GM19467 (cell line): ENCODE results near the gene RMP24.
"Not testable (repeated sequence)": the region's sequence is repeated elsewhere in the genome, so short reads cannot be mapped to it uniquely, and the experiment has no call there.

Source experiments
- ATAC-seq: cut with Tn5 transposase; IDR thresholded peaks from one replicate; pipeline ENCODE4 v1.9.1; 2021; ENCODE audit warnings: mild to moderate bottlenecking, moderate library complexity; ENCODE audit not compliant: unreplicated experiment

RMP24 gene

GRCh38 chr18:35967866-35968265 is 4.6 kb upstream of the RMP24 start:
- ATAC-seq: not testable (repeated sequence)

DNA sequence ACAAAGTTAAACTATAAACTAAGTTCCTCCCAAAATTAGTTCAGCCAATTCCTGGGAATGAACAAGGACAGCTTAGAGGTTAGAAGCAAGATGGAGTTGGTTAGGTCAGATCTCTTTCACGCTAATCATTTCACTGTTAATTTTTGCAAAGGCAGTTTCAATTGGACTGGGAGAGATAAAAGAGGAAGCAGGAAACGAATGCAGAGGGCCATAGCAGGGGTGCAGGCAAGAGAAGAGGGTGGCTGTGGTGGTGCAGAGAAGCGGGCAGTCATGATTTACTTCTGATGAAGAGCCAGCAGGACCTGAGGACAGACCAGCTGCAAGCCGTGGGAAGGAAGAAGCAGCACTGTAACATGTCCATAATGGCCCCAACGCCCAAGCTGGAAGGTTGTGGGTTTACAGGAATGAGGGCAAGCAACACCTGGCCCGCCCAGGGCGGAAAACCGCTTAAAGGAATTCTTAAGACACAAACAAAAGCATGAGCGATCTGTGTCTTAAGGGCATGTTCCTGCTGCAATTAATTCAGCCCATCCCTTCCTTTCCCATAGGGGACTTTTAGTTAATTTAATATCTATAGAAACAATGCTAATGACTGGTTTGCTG is 4.1 kb upstream of the RMP24 start:
- no peak for ATAC-seq

GRCh38 chr18:35969676-35970075 is 2.8 kb upstream of the RMP24 start:
- ATAC-seq: no peak

DNA sequence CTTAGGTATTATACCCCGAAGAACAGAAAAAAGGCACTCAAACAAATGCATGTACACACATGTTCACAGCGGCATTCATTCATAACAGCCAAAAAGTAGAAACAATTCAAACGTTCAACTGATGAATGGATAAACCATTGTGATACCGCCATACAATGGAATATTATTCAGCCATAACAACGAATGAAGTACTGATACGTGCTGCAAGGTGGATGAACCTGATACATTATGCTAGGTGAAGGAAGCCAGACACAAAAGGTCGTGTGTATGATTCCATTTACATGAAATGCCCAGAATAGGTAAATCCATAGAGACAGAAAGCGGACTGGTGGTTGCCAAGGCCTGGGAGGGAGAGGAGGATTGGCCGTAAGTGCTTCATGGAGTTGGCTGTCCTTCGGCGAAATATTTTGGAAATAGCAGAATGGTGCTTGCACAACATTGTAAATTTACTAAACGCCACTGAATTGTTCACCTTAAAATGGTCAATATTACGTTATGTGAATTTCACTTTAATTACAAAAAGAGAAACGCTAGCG is 750 bp upstream of the RMP24 start:
- peak; percentile 7 for ATAC-seq

GRCh38 chr18:35973650-35974049 is 1.2 kb downstream of the RMP24 start:
- no peak for ATAC-seq

- ATAC-seq: no peak
These were observed 1.7 kb downstream of the RMP24 start for GRCh38 chr18:35974181-35974580.

GRCh38 chr18:35979112-35979511 is 6.6 kb downstream of the RMP24 start:
- ATAC-seq: no peak

GRCh38 chr18:35982409-35983114 is 10.1 kb downstream of the RMP24 start:
- ATAC-seq: no peak

DNA sequence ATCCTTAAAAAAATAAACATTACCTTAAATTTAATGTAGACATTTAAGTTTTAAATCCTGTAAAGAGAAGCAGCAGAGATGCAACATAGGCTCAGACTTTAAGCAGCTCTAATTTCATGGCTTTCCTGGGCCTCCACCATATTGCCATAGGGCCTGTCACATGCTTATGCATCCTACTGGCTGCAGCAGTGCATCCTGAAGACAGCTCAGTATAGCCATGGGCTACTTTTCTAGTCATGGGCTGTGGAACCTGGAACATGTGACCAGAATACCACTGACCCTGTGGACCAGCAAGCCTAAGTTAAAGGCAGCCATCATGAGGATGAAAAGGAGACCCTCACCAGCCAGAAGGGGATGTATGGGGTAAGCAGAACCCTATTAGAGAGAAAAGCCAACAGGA is 10.7 kb downstream of the RMP24 start:
- no peak for ATAC-seq

DNA sequence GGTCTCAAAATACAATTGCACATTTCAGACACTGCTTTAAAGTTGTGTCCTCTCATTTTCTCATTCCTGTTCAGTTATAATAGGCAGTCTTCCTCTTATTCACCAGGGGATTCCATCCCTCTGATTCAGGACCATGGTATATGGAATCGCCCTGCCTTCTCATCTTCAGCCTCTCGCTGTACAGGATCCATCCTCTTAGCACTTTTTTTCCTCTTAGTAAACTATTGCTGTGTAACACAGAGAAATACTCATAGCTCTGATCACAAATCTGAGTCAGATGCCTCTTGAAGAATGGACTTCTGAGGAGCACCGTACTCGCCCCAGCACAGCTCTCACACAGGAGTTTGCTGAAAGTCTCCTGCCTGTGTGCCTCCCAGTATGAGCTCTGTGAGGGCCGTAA is 11.3 kb downstream of the RMP24 start:
- ATAC-seq: no peak

- ATAC-seq: no peak
These were observed 19.2 kb downstream of the RMP24 start for GRCh38 chr18:35991696-35992095.

DNA sequence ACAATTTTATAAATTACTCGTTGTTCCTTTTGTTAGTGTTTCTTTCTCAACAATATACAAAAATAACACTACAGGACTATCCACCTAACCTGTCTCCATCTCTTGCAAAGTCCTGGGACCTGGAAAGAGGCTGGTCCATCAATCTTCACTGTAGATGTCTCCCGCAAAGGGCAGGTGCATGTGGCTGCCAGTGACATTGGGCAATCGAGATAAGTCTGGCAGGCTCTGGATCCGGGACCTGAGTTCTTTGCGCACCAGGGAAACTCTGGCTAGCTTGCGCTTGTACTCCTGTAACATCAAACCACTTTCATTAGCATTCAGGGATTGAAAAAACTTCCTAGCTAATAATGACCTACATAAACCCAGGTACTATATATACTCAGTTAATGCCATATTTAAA is 20.5 kb downstream of the RMP24 start:
- no peak for ATAC-seq

DNA sequence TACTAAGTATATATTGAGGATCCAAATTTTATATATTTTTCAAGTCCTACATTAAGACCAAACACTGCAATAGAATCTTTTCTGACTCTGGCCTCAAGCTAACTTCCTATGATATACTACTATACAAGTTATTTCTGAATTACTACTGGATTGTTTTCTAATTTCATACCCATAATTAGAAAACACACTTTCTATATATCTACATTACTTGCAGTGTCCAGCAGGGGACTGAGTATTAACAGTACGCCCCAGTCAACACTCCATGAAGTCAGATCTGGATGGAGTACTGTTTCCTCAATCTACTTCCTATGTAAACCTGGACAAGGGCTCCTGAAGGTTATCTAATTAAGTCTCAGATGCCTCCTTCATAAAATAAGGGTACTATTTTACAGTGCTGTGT is 26.5 kb downstream of the RMP24 start:
- ATAC-seq: no peak

- no peak for ATAC-seq
These were observed 27.4 kb downstream of the RMP24 start for GRCh38 chr18:35999925-36000324.

GRCh38 chr18:36006997-36007396 is 34.5 kb downstream of the RMP24 start:
- no peak for ATAC-seq

- no peak for ATAC-seq
These were observed 36.7 kb downstream of the RMP24 start for GRCh38 chr18:36009214-36009613.

GRCh38 chr18:36012891-36013290 is 40.4 kb downstream of the RMP24 start:
- no peak for ATAC-seq

GRCh38 chr18:36015629-36016028 is 43.1 kb downstream of the RMP24 start:
- peak; percentile 88 for ATAC-seq

GRCh38 chr18:36017232-36017631 is 44.8 kb downstream of the RMP24 start:
- no peak for ATAC-seq

- no peak for ATAC-seq
These were observed 47.8 kb downstream of the RMP24 start for GRCh38 chr18:36020174-36020711.

DNA sequence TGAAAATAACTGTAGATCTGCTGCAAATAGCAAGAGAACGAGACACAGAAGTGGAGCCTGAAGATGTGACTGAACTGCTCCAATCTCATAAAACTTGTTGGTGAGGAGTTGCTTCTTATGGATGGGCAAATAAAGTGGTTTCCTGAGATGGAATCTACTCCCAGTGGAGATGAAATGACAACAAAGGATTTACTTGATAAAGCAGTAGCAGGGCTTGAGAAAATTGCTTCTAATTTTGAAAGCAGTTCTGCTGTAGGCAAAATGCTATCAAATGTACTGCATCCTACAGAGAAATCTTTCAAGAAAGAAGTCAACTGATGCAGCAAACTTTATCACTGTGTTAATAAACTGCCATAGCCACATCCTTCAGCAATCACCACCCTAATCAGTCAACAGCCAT is 50.9 kb downstream of the RMP24 start:
- ATAC-seq: no peak

DNA sequence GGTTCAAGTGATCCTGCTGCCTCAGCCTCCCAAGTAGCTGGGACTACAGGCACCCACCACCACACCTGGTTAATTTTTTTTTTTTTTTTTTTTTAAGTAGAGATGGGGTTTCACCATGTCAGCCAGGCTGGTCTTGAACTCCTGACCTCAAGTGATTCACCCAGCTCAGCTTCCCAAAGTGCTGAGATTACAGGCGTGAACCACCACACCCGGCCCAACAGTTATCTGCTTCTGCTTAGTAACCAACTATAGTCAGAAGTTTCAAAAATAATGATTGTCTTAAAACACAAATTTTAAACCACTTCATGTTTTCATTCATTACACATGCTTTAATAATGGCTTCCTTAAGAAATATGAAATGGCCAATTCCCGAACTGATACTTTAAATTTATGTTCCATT is 51.8 kb downstream of the RMP24 start:
- not testable (repeated sequence) for ATAC-seq
